Activated T-helper 1 cell treated with anti-CD3 and anti-CD28 coated beads, Interleukin-12 subunit alpha, Interleukin-12 subunit beta, Interleukin-2, Interleukin-4 antibody, amounts not matched to agents 30 ng/mL and 10 ng/mL and 1 ng/mL, durations not matched to agents 14 hours and 24 hours and 36 hours (primary cell): ENCODE data around the gene TPRX2. TPM values are rescaled to one million over a fixed set of nuclear protein-coding genes. Genes with fewer than 3 reads are reported as not detected.
"Not testable (repeated sequence)": the region's sequence is repeated elsewhere in the genome, so short reads cannot be mapped to it uniquely, and the experiment has no call there.

Source experiments
- DNase-seq: peaks from one replicate; pipeline ENCODE4 v3.0.0; 2021; ENCODE audit warnings: low spot score
- H3K27ac Mint-ChIP-seq: one replicate; pipeline ENCODE4 v1.8.0; 2021; ENCODE audit warnings: mild to moderate bottlenecking, mixed read lengths
- H3K27me3 Mint-ChIP-seq: one replicate; pipeline ENCODE4 v1.8.0; 2022; ENCODE audit warnings: mild to moderate bottlenecking, moderate library complexity, mixed read lengths; ENCODE audit not compliant: insufficient read depth
- H3K36me3 Mint-ChIP-seq: one replicate; pipeline ENCODE4 v1.8.0; 2021; ENCODE audit warnings: low read depth, mixed read lengths
- H3K4me1 Mint-ChIP-seq: one replicate; pipeline ENCODE4 v1.8.0; 2021; ENCODE audit warnings: low read depth, mixed read lengths
- H3K4me3 Mint-ChIP-seq: one replicate; pipeline ENCODE4 v1.8.0; 2021; ENCODE audit warnings: mild to moderate bottlenecking, moderate library complexity, mixed read lengths
- H3K9me3 Mint-ChIP-seq: one replicate; pipeline ENCODE4 v1.8.0; 2021; ENCODE audit warnings: mixed read lengths
- intact Hi-C: fragments of 100-400 bp; cut with micrococcal nuclease; formaldehyde crosslinking; loops from one replicate; pipeline ENCODE4 v1.15.1; 2024
- total RNA-seq: library from RNA; stranded (reverse); gene quantifications from 2 replicates; pipeline ENCODE4 v1.2.3, GENCODE V29; 2022

Gene TPRX2
- total RNA-seq, 1 donor from 2014 or later, result not detected

- H3K36me3 Mint-ChIP-seq, DNase-seq, H3K9me3 Mint-ChIP-seq, H3K27me3 Mint-ChIP-seq, H3K27ac Mint-ChIP-seq, H3K4me1 Mint-ChIP-seq, intact Hi-C loops, H3K4me3 Mint-ChIP-seq: not testable (repeated sequence)
These were observed 20.4 kb downstream of the TPRX2 start for GRCh38 chr19:47879385-47879784.

- H3K4me1 Mint-ChIP-seq, result no peaks in the 10 kb centered on the region
- no peak overlapping the region for H3K4me3 Mint-ChIP-seq
- peaks cover 6% of the 10 kb centered on the region for H3K27me3 Mint-ChIP-seq
- H3K27ac Mint-ChIP-seq, result no peak overlapping the region
- H3K36me3 Mint-ChIP-seq, result no peaks in the 10 kb centered on the region
- H3K9me3 Mint-ChIP-seq, result peaks cover 3% of the 10 kb centered on the region
- intact Hi-C loops, result no loop called here
- no peak for DNase-seq
These were observed 22.7 kb downstream of the TPRX2 start for GRCh38 chr19:47881757-47882156.

DNA sequence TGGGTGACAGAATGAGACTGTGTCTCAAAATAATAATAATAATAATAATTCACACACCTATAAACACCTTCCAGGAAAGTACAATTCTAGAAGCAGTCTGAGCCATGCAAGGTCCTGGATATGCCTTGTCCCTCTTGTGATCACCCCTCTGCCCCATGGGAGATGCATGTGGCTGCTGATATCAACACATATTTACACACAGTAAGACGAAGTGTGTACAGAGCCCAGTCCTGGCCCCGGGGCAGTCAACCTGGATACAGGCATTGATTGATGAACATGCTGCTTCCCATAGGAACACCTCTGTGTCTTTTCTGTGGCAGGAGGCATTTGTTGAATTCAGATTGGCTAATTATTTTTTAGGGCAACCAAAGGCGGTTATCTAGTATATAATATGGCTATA lies 23.9 kb downstream of the TPRX2 start:
- H3K27me3 Mint-ChIP-seq, result peaks cover 6% of the 10 kb centered on the region
- H3K27ac Mint-ChIP-seq, result no peak overlapping the region
- H3K9me3 Mint-ChIP-seq, result peaks cover 3% of the 10 kb centered on the region
- H3K4me3 Mint-ChIP-seq, result no peak overlapping the region
- H3K36me3 Mint-ChIP-seq, result no peaks in the 10 kb centered on the region
- intact Hi-C loops, result no loop called here
- no peaks in the 10 kb centered on the region for H3K4me1 Mint-ChIP-seq
- DNase-seq, result no peak

GRCh38 chr19:47885067-47885463 lies 26.0 kb downstream of the TPRX2 start:
- H3K27me3 Mint-ChIP-seq, result peaks cover 6% of the 10 kb centered on the region
- H3K4me3 Mint-ChIP-seq, result no peak overlapping the region
- H3K9me3 Mint-ChIP-seq, result no peaks in the 10 kb centered on the region
- intact Hi-C loops, result no loop called here
- no peak for DNase-seq
- H3K27ac Mint-ChIP-seq, result no peak overlapping the region
- no peaks in the 10 kb centered on the region for H3K4me1 Mint-ChIP-seq
- no peaks in the 10 kb centered on the region for H3K36me3 Mint-ChIP-seq

GRCh38 chr19:47886010-47886559 lies 27.1 kb downstream of the TPRX2 start, which contains the start of gene SULT2A1:
Gene SULT2A1, minus strand, starts transcription at chr19:47886315. Its CDS starts 58 bp downstream, at chr19:47886257.
- peaks cover 6% of the 10 kb centered on the region for H3K27me3 Mint-ChIP-seq
- H3K9me3 Mint-ChIP-seq, result no peaks in the 10 kb centered on the region

DNA sequence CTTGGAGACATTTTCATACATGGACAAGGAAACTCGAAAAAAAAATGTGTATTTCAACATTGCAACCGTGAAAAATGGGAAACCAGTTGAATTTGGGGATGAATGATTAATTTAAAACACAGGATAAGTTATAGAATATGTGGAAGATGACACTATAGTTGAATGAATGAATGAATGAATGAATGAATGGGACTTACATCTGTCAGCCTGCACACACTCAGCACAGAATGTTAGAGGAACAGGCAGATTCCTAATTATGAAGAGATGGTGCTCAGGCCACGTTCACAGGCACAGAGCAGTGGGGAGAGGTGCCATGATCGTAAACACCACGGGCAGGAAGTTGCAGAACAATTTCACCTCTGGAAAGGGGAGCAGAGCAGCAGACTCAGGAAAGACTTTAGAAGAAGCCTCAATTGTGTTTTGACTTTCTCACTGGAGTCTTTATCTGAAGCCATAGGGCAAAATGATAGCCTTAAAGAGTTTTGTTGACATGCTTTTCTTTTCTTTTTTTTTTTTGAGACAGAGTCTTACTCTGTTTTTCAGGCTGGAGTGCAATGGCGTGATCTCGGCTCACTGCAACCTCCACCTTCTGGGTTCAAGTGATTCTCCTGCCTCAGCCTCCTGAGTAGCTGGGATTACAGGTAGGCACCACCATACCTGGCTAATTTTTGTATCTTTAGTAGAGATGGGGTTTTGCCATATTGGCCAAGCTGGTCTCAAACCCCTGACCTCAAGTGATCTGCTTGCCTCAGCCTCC lies 32.0 kb downstream of the TPRX2 start:
- Mint-ChIP-seq H3K9me3 (peaks cover 5% of the 10 kb centered on the region), H3K27ac (no peak overlapping the region), H3K27me3 (peaks cover 5% of the 10 kb centered on the region), H3K36me3 (no peaks in the 10 kb centered on the region), H3K4me3 (no peak overlapping the region), H3K4me1 (no peaks in the 10 kb centered on the region)
- DNase-seq, result no peak
- intact Hi-C loops, result no loop called here

More at GRCh38 chr19:47886010-47886559, 27.1 kb downstream of the TPRX2 start, which contains the start of gene SULT2A1:
- Mint-ChIP-seq H3K36me3 (no peaks in the 10 kb centered on the region), H3K4me1 (no peaks in the 10 kb centered on the region), H3K27ac (no peak within 1 kb of the TSS), H3K4me3 (no peak within 1 kb of the TSS)
- intact Hi-C loops, result no loop called here
- no peak for DNase-seq

DNA sequence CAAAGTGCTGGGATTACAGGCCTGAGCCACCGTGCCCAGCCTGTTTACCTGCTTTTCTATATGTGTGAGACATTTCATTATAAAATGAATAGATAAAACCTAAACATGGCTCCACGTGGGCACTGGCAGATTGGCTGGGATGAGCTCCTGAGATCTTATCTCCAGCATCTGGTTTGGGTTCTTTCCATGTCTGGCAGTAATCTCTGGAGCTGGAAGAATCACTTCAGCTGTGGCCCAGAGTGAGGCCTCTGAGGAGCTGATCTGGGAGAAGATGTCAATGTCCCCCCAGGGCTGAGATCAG lies 32.5 kb downstream of the TPRX2 start:
- Mint-ChIP-seq H3K27ac (no peak overlapping the region), H3K27me3 (peaks cover 2% of the 10 kb centered on the region), H3K4me3 (no peak overlapping the region), H3K36me3 (no peaks in the 10 kb centered on the region), H3K9me3 (peaks cover 5% of the 10 kb centered on the region), H3K4me1 (no peaks in the 10 kb centered on the region)
- no peak for DNase-seq
- intact Hi-C loops, result no loop called here

GRCh38 chr19:47891923-47892666 lies 33.1 kb downstream of the TPRX2 start:
- Mint-ChIP-seq H3K4me1 (no peaks in the 10 kb centered on the region), H3K9me3 (peaks cover 5% of the 10 kb centered on the region), H3K36me3 (no peaks in the 10 kb centered on the region), H3K27me3 (peaks cover 2% of the 10 kb centered on the region), H3K4me3 (no peak overlapping the region), H3K27ac (no peak overlapping the region)
- intact Hi-C loops, result no loop called here
- no peak for DNase-seq

- Mint-ChIP-seq H3K4me3 (no peak overlapping the region), H3K36me3 (no peaks in the 10 kb centered on the region), H3K4me1 (no peaks in the 10 kb centered on the region), H3K27ac (no peak overlapping the region), H3K27me3 (peaks cover 2% of the 10 kb centered on the region), H3K9me3 (peaks cover 5% of the 10 kb centered on the region)
- intact Hi-C loops, result no loop called here
- no peak for DNase-seq
These were observed 36.2 kb downstream of the TPRX2 start for GRCh38 chr19:47895165-47895782.

GRCh38 chr19:47896019-47896418 lies 37.0 kb downstream of the TPRX2 start:
- Mint-ChIP-seq H3K4me1 (no peaks in the 10 kb centered on the region), H3K9me3 (peaks cover 5% of the 10 kb centered on the region), H3K27ac (no peak overlapping the region), H3K36me3 (no peaks in the 10 kb centered on the region), H3K4me3 (no peak overlapping the region), H3K27me3 (peaks cover 2% of the 10 kb centered on the region)
- no peak for DNase-seq
- intact Hi-C loops, result no loop called here

GRCh38 chr19:47896773-47897172 lies 37.7 kb downstream of the TPRX2 start:
- intact Hi-C loops, result no loop called here
- no peak for DNase-seq
- no peak overlapping the region for H3K4me3 Mint-ChIP-seq
- no peaks in the 10 kb centered on the region for H3K4me1 Mint-ChIP-seq
- no peaks in the 10 kb centered on the region for H3K36me3 Mint-ChIP-seq
- H3K27me3 Mint-ChIP-seq, result peaks cover 2% of the 10 kb centered on the region
- H3K9me3 Mint-ChIP-seq, result peaks cover 5% of the 10 kb centered on the region
- H3K27ac Mint-ChIP-seq, result no peak overlapping the region

GRCh38 chr19:47897861-47898260 lies 38.8 kb downstream of the TPRX2 start:
- H3K9me3 Mint-ChIP-seq, result no peaks in the 10 kb centered on the region
- intact Hi-C loops, result no loop called here

GRCh38 chr19:47899335-47899734 lies 40.3 kb downstream of the TPRX2 start:
- intact Hi-C loops, result no loop called here
- Mint-ChIP-seq H3K27ac (no peak overlapping the region), H3K36me3 (no peaks in the 10 kb centered on the region), H3K4me3 (no peak overlapping the region), H3K27me3 (no peaks in the 10 kb centered on the region), H3K4me1 (no peaks in the 10 kb centered on the region), H3K9me3 (no peaks in the 10 kb centered on the region)
- DNase-seq, result no peak

More at GRCh38 chr19:47897861-47898260, 38.8 kb downstream of the TPRX2 start:
- no peaks in the 10 kb centered on the region for H3K27me3 Mint-ChIP-seq
- H3K4me1 Mint-ChIP-seq, result no peaks in the 10 kb centered on the region
- H3K4me3 Mint-ChIP-seq, result no peak overlapping the region
- no peak for DNase-seq
- no peak overlapping the region for H3K27ac Mint-ChIP-seq
- no peaks in the 10 kb centered on the region for H3K36me3 Mint-ChIP-seq
